Astrocyte (in vitro differentiated cells and primary cell): ENCODE results near the gene SLC35A3. TPM values are rescaled to one million over a fixed set of nuclear protein-coding genes. Genes with fewer than 3 reads are reported as not detected.

ENCODE experiments used
- DNase-seq: peaks from one replicate; pipeline ENCODE4 v3.0.0-alpha.2; 2010; ENCODE audit warnings: low read depth
- FAIRE-seq: peaks from 2 replicates; lab custom pipeline; 2011; peaks lifted over from hg19 to GRCh38; lab: Jason Lieb, UNC
- H2AFZ ChIP-seq: 2 replicates; pipeline ENCODE4 v1.6.0; 2012; ENCODE audit warnings: low read depth, low read length, inconsistent platforms
- H3K27ac ChIP-seq: 2 replicates; pipeline ENCODE4 v1.5.1; 2011; ENCODE audit warnings: low read depth, low read length, inconsistent platforms
- H3K27me3 ChIP-seq: 2 replicates; pipeline ENCODE4 v1.6.0; 2011; ENCODE audit warnings: low read length, inconsistent platforms; ENCODE audit not compliant: insufficient read depth
- H3K36me3 ChIP-seq: 2 replicates; pipeline ENCODE4 v1.5.1; 2011; ENCODE audit warnings: low read length, inconsistent platforms; ENCODE audit not compliant: insufficient read depth
- H3K4me1 ChIP-seq: 2 replicates; pipeline ENCODE4 v1.5.1; 2011; ENCODE audit warnings: low read length, inconsistent platforms; ENCODE audit not compliant: insufficient read depth
- H3K4me2 ChIP-seq: 2 replicates; pipeline ENCODE4 v1.6.0; 2012; ENCODE audit warnings: low read length, inconsistent platforms
- H3K4me3 ChIP-seq: 2 replicates; pipeline ENCODE4 v1.5.1; 2011; ENCODE audit warnings: low read depth, mild to moderate bottlenecking, low read length, inconsistent platforms; ENCODE audit not compliant: insufficient read depth
- H3K79me2 ChIP-seq: 2 replicates; pipeline ENCODE4 v1.6.0; 2012; ENCODE audit warnings: mild to moderate bottlenecking, low read length, inconsistent platforms; ENCODE audit not compliant: insufficient read depth
- H3K9ac ChIP-seq: 2 replicates; pipeline ENCODE4 v1.6.0; 2012; ENCODE audit warnings: mild to moderate bottlenecking, low read length, inconsistent platforms
- H3K9me3 ChIP-seq: 2 replicates; pipeline ENCODE4 v1.5.1; 2012; ENCODE audit warnings: low read depth, mild to moderate bottlenecking, low read length, inconsistent platforms; ENCODE audit not compliant: insufficient read depth
- H4K20me1 ChIP-seq: 2 replicates; pipeline ENCODE4 v1.6.0; 2012; ENCODE audit warnings: low read length, inconsistent platforms; ENCODE audit not compliant: insufficient read depth
- H3K27ac Mint-ChIP-seq: one replicate; pipeline ENCODE4 v1.8.0; 2021; ENCODE audit warnings: mild to moderate bottlenecking, mixed read lengths; ENCODE audit not compliant: unreplicated experiment
- H3K27me3 Mint-ChIP-seq: one replicate; pipeline ENCODE4 v1.8.0; 2021; ENCODE audit warnings: low read depth, mixed read lengths; ENCODE audit not compliant: unreplicated experiment
- H3K36me3 Mint-ChIP-seq: one replicate; pipeline ENCODE4 v1.8.0; 2021; ENCODE audit warnings: low read depth, mixed read lengths; ENCODE audit not compliant: unreplicated experiment
- H3K4me1 Mint-ChIP-seq: one replicate; pipeline ENCODE4 v1.8.0; 2021; ENCODE audit warnings: low read depth, mixed read lengths; ENCODE audit not compliant: unreplicated experiment
- H3K4me3 Mint-ChIP-seq: one replicate; pipeline ENCODE4 v1.8.0; 2021; ENCODE audit warnings: mild to moderate bottlenecking, moderate library complexity, mixed read lengths; ENCODE audit not compliant: unreplicated experiment
- H3K9me3 Mint-ChIP-seq: one replicate; pipeline ENCODE4 v1.8.0; 2021; ENCODE audit warnings: mild to moderate bottlenecking, mixed read lengths; ENCODE audit not compliant: unreplicated experiment
- CTCF ChIP-seq: IDR thresholded peaks from 2 replicates; pipeline ENCODE4 v1.5.1; 2011; ENCODE audit warnings: low read depth, mild to moderate bottlenecking, inconsistent platforms, low read length, moderate library complexity; ENCODE audit not compliant: insufficient read depth
- EZH2 ChIP-seq: IDR thresholded peaks from 2 replicates; pipeline ENCODE4 v1.6.1; 2012; ENCODE audit warnings: mild to moderate bottlenecking, low read length, inconsistent platforms; ENCODE audit not compliant: insufficient read depth
- total RNA-seq: library from RNA; stranded (reverse); gene quantifications from 2 replicates; pipeline ENCODE4 v1.2.1, GENCODE V29; 2021

Gene SLC35A3
- total RNA-seq, 1 donor from 2014 or later, result 20.5 TPM

GRCh38 chr1:99979091-99979490 is 9.3 kb downstream of the SLC35A3 start:
- TF ChIP-seq CTCF (no peak), EZH2 (no peak)
- H3K27me3 Mint-ChIP-seq, result no peaks in the 10 kb centered on the region
- H3K36me3 Mint-ChIP-seq, result no peaks in the 10 kb centered on the region
- no peak overlapping the region for H3K4me2 ChIP-seq
- H4K20me1 ChIP-seq, result no peaks in the 10 kb centered on the region
- H2AFZ ChIP-seq, result no peak overlapping the region
- peaks cover 20% of the 10 kb centered on the region for H3K79me2 ChIP-seq
- no peak overlapping the region for H3K9ac ChIP-seq
- DNase-seq (no peak), FAIRE-seq (no peak)
- no peaks in the 10 kb centered on the region for H3K4me1 ChIP-seq
- H3K9me3 Mint-ChIP-seq, result no peaks in the 10 kb centered on the region
- H3K4me3 ChIP-seq, result no peak overlapping the region
- H3K4me3 Mint-ChIP-seq, result no peak overlapping the region
- no peaks in the 10 kb centered on the region for H3K4me1 Mint-ChIP-seq
- no peaks in the 10 kb centered on the region for H3K27me3 ChIP-seq
- H3K27ac ChIP-seq, result no peak overlapping the region
- no peaks in the 10 kb centered on the region for H3K9me3 ChIP-seq
- H3K27ac Mint-ChIP-seq, result no peak overlapping the region
- H3K36me3 ChIP-seq, result peaks cover 10% of the 10 kb centered on the region

- H3K27me3 Mint-ChIP-seq, result no peaks in the 10 kb centered on the region
- peaks cover 26% of the 10 kb centered on the region for H3K79me2 ChIP-seq
- H3K36me3 ChIP-seq, result peaks cover 7% of the 10 kb centered on the region
Observed at GRCh38 chr1:99980928-99981327, 11.1 kb downstream of the SLC35A3 start.

More at GRCh38 chr1:99980928-99981327, 11.1 kb downstream of the SLC35A3 start:
- Histone ChIP-seq H3K4me3 (no peak overlapping the region), H3K4me2 (no peak overlapping the region), H2AFZ (no peak overlapping the region), H3K27me3 (no peaks in the 10 kb centered on the region), H3K4me1 (no peaks in the 10 kb centered on the region), H4K20me1 (no peaks in the 10 kb centered on the region), H3K27ac (no peak overlapping the region), H3K9ac (no peak overlapping the region), H3K9me3 (no peaks in the 10 kb centered on the region)
- H3K4me1 Mint-ChIP-seq, result no peaks in the 10 kb centered on the region
- TF ChIP-seq EZH2 (no peak), CTCF (no peak)
- H3K4me3 Mint-ChIP-seq, result no peak overlapping the region
- FAIRE-seq (no peak), DNase-seq (no peak)
- no peak overlapping the region for H3K27ac Mint-ChIP-seq
- no peaks in the 10 kb centered on the region for H3K9me3 Mint-ChIP-seq
- no peaks in the 10 kb centered on the region for H3K36me3 Mint-ChIP-seq
